Measurements from ENCODE around the gene MARCHF3. TPM values are rescaled to one million over a fixed set of nuclear protein-coding genes. Genes with fewer than 3 reads are reported as not detected.

The MARCHF3 gene
- total and polyA plus RNA-seq, 12 donors, result 4.8 to 76.2 (median 45.9) TPM

DNA sequence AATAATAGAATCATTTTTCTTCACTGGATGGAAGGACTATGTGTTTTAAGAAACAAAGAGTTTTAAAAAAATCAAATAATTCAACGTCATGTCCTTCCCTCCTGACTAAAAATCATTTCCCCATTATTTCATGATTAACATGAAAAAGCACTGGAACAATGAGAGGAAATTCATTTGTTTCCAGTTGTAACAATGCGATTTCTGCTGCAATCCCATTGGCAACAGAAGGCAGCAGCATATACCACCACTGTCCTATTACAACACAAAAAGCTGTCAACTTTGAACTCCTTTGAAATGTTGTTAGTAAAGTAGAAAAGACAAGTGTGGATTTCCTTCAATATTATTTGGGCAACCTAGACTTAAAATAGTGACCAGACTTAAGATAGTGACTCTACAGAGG, 39.9 kb upstream of the MARCHF3 start:
- Histone ChIP-seq H3K9me3 (no peaks in the 10 kb centered on the region), H3K4me3 (no peak overlapping the region), H3K4me1 (peaks cover 0 to 44% (median 16%) of the 10 kb centered on the region in 9 donors), H3K36me3 (peaks cover 0 to 8% (median 0%) of the 10 kb centered on the region in 9 donors), H3K27ac (peak overlapping the region in 4 of 10 donors; percentile 8 to 67 (median 30)), H3K27me3 (no peaks in the 10 kb centered on the region)
- TF ChIP-seq, protein P1, sequence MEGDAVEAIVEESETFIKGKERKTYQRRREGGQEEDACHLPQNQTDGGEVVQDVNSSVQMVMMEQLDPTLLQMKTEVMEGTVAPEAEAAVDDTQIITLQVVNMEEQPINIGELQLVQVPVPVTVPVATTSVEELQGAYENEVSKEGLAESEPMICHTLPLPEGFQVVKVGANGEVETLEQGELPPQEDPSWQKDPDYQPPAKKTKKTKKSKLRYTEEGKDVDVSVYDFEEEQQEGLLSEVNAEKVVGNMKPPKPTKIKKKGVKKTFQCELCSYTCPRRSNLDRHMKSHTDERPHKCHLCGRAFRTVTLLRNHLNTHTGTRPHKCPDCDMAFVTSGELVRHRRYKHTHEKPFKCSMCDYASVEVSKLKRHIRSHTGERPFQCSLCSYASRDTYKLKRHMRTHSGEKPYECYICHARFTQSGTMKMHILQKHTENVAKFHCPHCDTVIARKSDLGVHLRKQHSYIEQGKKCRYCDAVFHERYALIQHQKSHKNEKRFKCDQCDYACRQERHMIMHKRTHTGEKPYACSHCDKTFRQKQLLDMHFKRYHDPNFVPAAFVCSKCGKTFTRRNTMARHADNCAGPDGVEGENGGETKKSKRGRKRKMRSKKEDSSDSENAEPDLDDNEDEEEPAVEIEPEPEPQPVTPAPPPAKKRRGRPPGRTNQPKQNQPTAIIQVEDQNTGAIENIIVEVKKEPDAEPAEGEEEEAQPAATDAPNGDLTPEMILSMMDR (IDR thresholded peaks at IDR 0.05), result peak in 2 of 9 donors; percentile 23 to 32
- intact Hi-C loops (cut with DNase I), result loop anchor here in 2 of 10 donors (5.0 kb wide), 1 partner anchor 38 kb away; the partner anchor contains the start of gene MARCHF3 (in 2 of the 2)
- WGBS, 2 donors, result 62 to 77% methylated on average over 2 of the region's 2 CpGs
- ATAC-seq (peak in 4 of 8 donors; percentile 31 to 69 (median 65)), DNase-seq (no peak)

DNA sequence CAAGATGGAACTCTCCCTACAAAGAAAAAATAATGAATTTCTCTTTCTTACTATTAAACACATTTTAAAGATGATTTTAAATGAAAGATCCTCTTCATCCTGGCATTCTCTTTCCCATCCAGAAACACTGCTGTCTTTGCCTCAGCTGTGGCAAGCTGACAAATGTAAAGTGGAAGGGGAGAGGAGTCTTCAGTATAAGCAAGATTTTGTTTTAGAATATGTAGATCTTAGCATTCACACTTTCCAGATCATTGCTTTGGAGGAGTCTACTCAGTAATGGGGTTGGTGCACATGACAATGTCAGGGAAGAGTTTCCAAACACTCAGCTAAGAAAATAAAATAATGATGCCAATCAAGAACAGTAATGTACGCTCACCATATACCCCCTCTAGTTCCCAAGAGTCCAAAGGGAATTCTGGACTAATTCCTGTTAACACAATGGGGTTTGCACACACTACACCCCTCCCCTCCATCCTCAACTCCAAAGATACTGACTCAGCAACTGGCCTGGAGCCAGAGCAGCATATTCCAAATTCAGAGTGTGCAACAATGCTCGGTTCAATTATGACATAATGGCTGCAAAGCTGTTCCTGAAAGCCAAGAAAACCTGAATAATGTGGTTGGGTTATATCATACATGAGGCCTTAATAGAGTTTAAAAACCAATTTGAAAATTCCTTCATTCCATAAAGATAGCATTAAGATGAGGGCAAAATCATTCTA, 38.3 kb upstream of the MARCHF3 start:
- Histone ChIP-seq H3K4me3 (no peak overlapping the region), H3K9me3 (no peaks in the 10 kb centered on the region), H3K27ac (no peak overlapping the region), H3K4me1 (peaks cover 0 to 44% (median 16%) of the 10 kb centered on the region in 9 donors), H3K27me3 (no peaks in the 10 kb centered on the region), H3K36me3 (peaks cover 0 to 8% (median 0%) of the 10 kb centered on the region in 9 donors)
- TF ChIP-seq, protein P1 (IDR thresholded peaks at IDR 0.05), result no peak
- ATAC-seq (peak in 5 of 8 donors; percentile 25 to 50 (median 34)), DNase-seq (peak in 1 of 2 donors; percentile 45)
- 35 to 39% methylated on average over 2 of the region's 2 CpGs for WGBS, 2 donors
- intact Hi-C loops (cut with DNase I), result no loop called here

DNA sequence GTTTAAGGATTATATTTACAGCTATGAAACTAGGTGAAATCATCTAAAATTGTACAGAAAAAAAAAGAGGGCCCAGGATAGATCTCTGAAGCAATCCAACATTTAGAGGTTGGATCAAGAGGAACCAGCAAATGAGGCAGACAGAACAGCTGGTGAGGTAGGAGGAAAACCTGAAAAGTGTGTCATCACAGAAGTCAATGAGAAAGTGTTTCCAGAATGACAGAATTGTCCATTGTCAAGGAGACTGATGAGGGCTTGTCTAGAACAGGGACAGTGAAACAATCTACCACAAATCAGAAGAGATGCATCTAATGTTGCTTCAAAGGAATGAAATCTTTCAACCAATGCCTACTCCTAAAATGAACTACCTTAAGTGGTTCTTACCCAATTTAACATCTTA, 36.4 kb upstream of the MARCHF3 start:
- H3K9me3 ChIP-seq, result no peaks in the 10 kb centered on the region
- intact Hi-C loops (cut with DNase I), result no loop called here
- peaks cover 0 to 8% (median 0%) of the 10 kb centered on the region in 9 donors for H3K36me3 ChIP-seq
- DNase-seq (no peak), ATAC-seq (no peak)
- TF ChIP-seq, protein P1 (IDR thresholded peaks at IDR 0.05), result no peak
- H3K4me3 ChIP-seq, result no peak overlapping the region
- no peak overlapping the region for H3K27ac ChIP-seq
- H3K27me3 ChIP-seq, result no peaks in the 10 kb centered on the region
- peaks cover 0 to 29% (median 10%) of the 10 kb centered on the region in 9 donors for H3K4me1 ChIP-seq

DNA sequence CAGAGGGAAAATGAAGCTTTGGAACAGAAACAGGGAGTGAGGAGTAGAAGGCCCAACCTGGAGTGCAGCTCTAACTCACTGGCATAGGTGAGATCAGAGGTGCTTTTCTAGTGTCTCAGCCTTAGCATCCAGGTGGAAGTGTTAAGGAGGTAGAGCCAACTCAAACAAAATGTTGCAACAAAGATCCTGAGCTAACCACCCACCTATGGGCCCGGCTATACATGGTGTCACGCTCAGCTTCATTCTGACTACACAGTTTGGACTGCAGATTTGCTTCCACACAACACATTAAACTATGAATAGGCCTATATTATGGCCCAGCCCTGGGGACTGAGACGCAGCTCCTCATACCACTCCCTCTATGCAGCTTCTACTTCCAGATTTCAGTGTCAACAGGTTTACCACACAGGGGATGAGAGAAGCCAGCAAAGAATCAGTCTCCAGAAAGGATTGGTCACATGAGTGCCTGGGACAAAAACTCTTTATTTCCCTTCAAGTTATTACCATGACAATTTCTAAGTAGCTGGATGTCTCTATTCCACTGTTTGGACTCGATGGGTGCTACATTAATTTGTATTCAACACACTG, 34.0 kb upstream of the MARCHF3 start:
- intact Hi-C loops (cut with DNase I), result no loop called here
- 97% methylated on average over 4 of the region's 4 CpGs for WGBS, 2 donors
- ATAC-seq, result no peak

More for the DNA sequence above, 34.0 kb upstream of the MARCHF3 start:
- TF ChIP-seq, protein P1 (IDR thresholded peaks at IDR 0.05), result no peak
- H3K27ac ChIP-seq, result no peak overlapping the region
- H3K27me3 ChIP-seq, result no peaks in the 10 kb centered on the region
- no peaks in the 10 kb centered on the region for H3K36me3 ChIP-seq
- DNase-seq, result no peak
- peaks cover 0 to 8% (median 3%) of the 10 kb centered on the region in 9 donors for H3K4me1 ChIP-seq
- no peak overlapping the region for H3K4me3 ChIP-seq
- no peaks in the 10 kb centered on the region for H3K9me3 ChIP-seq
